Keratinocyte (primary cell): Measurements from ENCODE around the gene APOM.

Source experiments
- EZH2 ChIP-seq: IDR thresholded peaks from one replicate; pipeline ENCODE4 v1.6.1; 2012; ENCODE audit warnings: inconsistent platforms, mild to moderate bottlenecking, low read length, moderate library complexity
- TF ChIP-seq, protein P1 (sequence below), 3 experiments: IDR thresholded peaks in 1 of 3; conservative IDR thresholded peaks in 1 of 3; optimal IDR thresholded peaks in 1 of 3; 2 replicates in 2 of 3; 3 replicates in 1 of 3; pipeline versions ENCODE3 to v1.5.1; 2011; ENCODE audit warnings: low read length in 3 of 3, mild to moderate bottlenecking in 3 of 3, moderate library complexity in 2 of 3, control low read depth in 1 of 3, inconsistent platforms in 1 of 3; ENCODE audit not compliant: insufficient read depth in 2 of 3; ENCODE audit errors: extremely low read depth in 1 of 3

DNA sequence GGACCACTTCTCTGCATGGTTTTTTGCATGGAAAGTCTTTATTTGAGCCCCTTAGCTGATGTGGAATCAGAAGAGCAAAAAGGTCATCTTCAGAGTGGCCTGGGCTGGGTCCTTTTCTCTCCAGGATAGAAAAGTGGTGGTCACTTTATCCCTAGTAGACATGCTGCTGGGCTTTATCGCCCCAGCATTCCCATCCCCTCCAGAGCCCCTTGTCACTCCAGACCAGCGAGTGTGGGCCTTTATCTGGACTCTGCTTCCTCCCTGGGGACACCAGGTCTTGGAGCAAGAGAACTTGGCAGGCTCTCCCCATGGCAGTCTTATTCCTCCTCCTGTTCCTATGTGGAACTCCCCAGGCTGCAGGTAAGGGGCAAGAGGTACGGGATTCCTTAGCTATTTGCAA lies 50.9 kb downstream of the APOM start, which contains the start of gene LY6G6F:
- TF ChIP-seq, protein P1, sequence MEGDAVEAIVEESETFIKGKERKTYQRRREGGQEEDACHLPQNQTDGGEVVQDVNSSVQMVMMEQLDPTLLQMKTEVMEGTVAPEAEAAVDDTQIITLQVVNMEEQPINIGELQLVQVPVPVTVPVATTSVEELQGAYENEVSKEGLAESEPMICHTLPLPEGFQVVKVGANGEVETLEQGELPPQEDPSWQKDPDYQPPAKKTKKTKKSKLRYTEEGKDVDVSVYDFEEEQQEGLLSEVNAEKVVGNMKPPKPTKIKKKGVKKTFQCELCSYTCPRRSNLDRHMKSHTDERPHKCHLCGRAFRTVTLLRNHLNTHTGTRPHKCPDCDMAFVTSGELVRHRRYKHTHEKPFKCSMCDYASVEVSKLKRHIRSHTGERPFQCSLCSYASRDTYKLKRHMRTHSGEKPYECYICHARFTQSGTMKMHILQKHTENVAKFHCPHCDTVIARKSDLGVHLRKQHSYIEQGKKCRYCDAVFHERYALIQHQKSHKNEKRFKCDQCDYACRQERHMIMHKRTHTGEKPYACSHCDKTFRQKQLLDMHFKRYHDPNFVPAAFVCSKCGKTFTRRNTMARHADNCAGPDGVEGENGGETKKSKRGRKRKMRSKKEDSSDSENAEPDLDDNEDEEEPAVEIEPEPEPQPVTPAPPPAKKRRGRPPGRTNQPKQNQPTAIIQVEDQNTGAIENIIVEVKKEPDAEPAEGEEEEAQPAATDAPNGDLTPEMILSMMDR (optimal IDR thresholded peaks at IDR 0.05 in 1 of 3, IDR thresholded peaks at IDR 0.05 in 1 of 3, conservative IDR thresholded peaks at IDR 0.05 in 1 of 3; ENCODE audit: extremely low read depth in 1 of 3, insufficient read depth in 2 of 3, low read length in 3 of 3), result no peak
- no peak for TF ChIP-seq EZH2
